ENCODE results near the gene PHB1.

Gene PHB1

DNA sequence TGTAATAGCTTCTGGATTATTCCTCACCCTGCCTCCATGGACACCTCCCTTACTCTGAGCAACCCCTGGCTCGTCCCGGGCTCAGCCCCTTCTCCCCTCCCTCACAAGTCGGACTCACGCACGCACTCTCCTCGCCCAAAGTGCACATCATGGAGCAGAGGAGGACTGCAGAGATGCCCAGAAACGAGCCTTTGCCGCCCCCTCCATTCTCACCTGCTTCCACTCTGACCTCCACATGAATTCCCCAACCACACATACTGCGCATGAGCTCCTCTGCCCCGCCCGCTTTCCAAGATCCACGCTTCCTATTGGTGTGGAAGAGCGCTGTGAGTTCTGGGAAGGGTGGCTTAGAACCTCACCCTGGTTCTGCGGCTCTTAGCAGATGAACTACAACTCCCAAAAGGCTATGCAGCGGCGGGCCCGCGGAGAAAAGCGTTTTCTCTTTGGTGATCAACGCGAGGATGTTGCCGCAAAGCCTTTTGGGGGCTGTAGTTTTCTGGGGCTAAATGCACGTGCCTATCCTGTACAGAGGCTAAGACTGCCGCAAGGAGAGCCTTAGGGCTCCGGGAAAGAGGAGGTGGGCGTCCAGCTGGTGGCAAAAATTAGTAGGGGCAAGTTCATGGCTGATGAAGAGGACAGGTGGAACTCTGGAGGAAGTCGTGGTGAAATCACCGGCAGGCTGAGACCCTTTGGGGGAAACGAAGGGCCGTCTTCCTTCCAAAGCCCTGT lies at the start of gene PHB1:
Gene PHB1 (minus strand): TSS at position 261 of the 729 bp plus-strand sequence. CDS start 1,618 bp downstream, outside the sequence.
- ChIA-PET CTCF (interaction anchor here (0.6 to 3.4 kb wide), 10 partner anchors 11 to 462 kb away, joined by 3 to 41 read pairs (median 4); partner anchors contain the start of gene FAM117A), POLR2A (interaction anchor here (0.6 to 1.9 kb wide), 23 partner anchors 9 to 522 kb away, joined by 3 to 9 read pairs (median 3); partner anchors contain the start of genes ATP5MC1, FAM117A, NGFR and SLC35B1)
- peaks cover 19 to 34% of the 10 kb centered on the region in 2 experiments for H3K36me3 ChIP-seq (ENCODE audit: control insufficient read depth in 2 of 2, insufficient read depth in 1 of 2, low read length in 2 of 2)
- H3K4me3 ChIP-seq (ENCODE audit: low read depth, low read length) = peak within 1 kb of the TSS; percentile 94
- H3K27ac ChIP-seq (ENCODE audit: extremely low read depth, low read depth, low read length) = peak within 1 kb of the TSS; percentile 45; the same call in 1 of the 2 replicates
- H3K4me1 ChIP-seq (ENCODE audit: control insufficient read depth, insufficient read depth, low read length) = peaks cover 7% of the 10 kb centered on the region; the same call in 1 of the 2 replicates
- H3K9me3 ChIP-seq (ENCODE audit: control insufficient read depth, insufficient read depth, low read depth, low read length) = no peaks in the 10 kb centered on the region
- TF ChIP-seq ZNF24 (tag by site-specific recombination; IDR thresholded peaks at IDR 0.05) (0 out of 2 replicates have a peak, but pooled peaks have one; percentile 48), ZNF2 (tag by site-specific recombination; IDR thresholded peaks at IDR 0.05) (no peak), ZNF416 (tag by site-specific recombination; IDR thresholded peaks at IDR 0.05) (no peak), GLIS1 (tag by site-specific recombination; IDR thresholded peaks at IDR 0.05) (0 out of 2 replicates have a peak, but pooled peaks have one; percentile 24), ZFHX2 (tag by site-specific recombination; conservative IDR thresholded peaks at IDR 0.05) (peak; percentile 29), ZNF366 (tag by site-specific recombination; conservative IDR thresholded peaks at IDR 0.05) (0 out of 2 replicates have a peak, but pooled peaks have one; percentile 15), ZNF777 (tag by site-specific recombination; IDR thresholded peaks at IDR 0.05; ENCODE audit: borderline replicate concordance) (no peak), MYNN (tag by site-specific recombination; IDR thresholded peaks at IDR 0.05; ENCODE audit: borderline replicate concordance) (no peak), KLF17 (tag by site-specific recombination; IDR thresholded peaks at IDR 0.05) (peak; percentile 75), ZFP41 (tag by site-specific recombination; IDR thresholded peaks at IDR 0.05; ENCODE audit: borderline replicate concordance) (no peak), ZNF184 (tag by site-specific recombination; IDR thresholded peaks at IDR 0.05) (no peak), ZNF391 (tag by site-specific recombination; IDR thresholded peaks at IDR 0.05; ENCODE audit: borderline replicate concordance, low read depth) (peak; percentile 57; the same call in 1 of the 2 replicates), ZNF423 (tag by site-specific recombination; IDR thresholded peaks at IDR 0.05) (no peak), WT1 (tag by site-specific recombination; IDR thresholded peaks at IDR 0.05) (peak; percentile 23; the same call in 1 of the 2 replicates), YY2 (tag by site-specific recombination; IDR thresholded peaks at IDR 0.05) (0 out of 2 replicates have a peak, but pooled peaks have one; percentile 17), RBAK (tag by site-specific recombination; IDR thresholded peaks at IDR 0.05) (no peak), ZBTB48 (tag by site-specific recombination; IDR thresholded peaks at IDR 0.05) (peak; percentile 16; the same call in 1 of the 2 replicates), ZNF501 (tag by site-specific recombination; IDR thresholded peaks at IDR 0.05) (0 out of 2 replicates have a peak, but pooled peaks have one; percentile 64), ZNF518A (tag by site-specific recombination; conservative IDR thresholded peaks at IDR 0.05; ENCODE audit: low read depth) (no peak; the same call in 1 of the 2 replicates), KLF8 (tag by site-specific recombination; IDR thresholded peaks at IDR 0.05) (peak; percentile 71), ZNF335 (tag by site-specific recombination; conservative IDR thresholded peaks at IDR 0.05) (peak; percentile 94), ZXDB (tag by site-specific recombination; IDR thresholded peaks at IDR 0.05) (peak; percentile 50), ZBTB17 (tag by site-specific recombination; IDR thresholded peaks at IDR 0.05) (peak; percentile 94), ZNF10 (tag by site-specific recombination; IDR thresholded peaks at IDR 0.05) (peak; percentile 96; the same call in 1 of the 2 replicates), ZNF76 (tag by site-specific recombination; IDR thresholded peaks at IDR 0.05; ENCODE audit: borderline replicate concordance, low read depth) (peak; percentile 99), KLF9 (tag by site-specific recombination; IDR thresholded peaks at IDR 0.05; ENCODE audit: low read depth) (peak; percentile 72), ZFP37 (tag by site-specific recombination; IDR thresholded peaks at IDR 0.05) (no peak)
- TF ChIP-seq, protein P1, sequence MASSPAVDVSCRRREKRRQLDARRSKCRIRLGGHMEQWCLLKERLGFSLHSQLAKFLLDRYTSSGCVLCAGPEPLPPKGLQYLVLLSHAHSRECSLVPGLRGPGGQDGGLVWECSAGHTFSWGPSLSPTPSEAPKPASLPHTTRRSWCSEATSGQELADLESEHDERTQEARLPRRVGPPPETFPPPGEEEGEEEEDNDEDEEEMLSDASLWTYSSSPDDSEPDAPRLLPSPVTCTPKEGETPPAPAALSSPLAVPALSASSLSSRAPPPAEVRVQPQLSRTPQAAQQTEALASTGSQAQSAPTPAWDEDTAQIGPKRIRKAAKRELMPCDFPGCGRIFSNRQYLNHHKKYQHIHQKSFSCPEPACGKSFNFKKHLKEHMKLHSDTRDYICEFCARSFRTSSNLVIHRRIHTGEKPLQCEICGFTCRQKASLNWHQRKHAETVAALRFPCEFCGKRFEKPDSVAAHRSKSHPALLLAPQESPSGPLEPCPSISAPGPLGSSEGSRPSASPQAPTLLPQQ (tag by site-specific recombination; IDR thresholded peaks at IDR 0.05) = 0 out of 2 replicates have a peak, but pooled peaks have one; percentile 33
